HepG2 (cell line): ENCODE data around the gene SPCS2.

Experiments
- BCL6 ChIP-seq: IDR thresholded peaks from 2 replicates; pipeline ENCODE4 v1.6.1; 2016; ENCODE audit warnings: missing genetic modification reagents, missing compliant biosample characterization
- FOXJ3 ChIP-seq: sonication (generic); formaldehyde crosslinking; IDR thresholded peaks from 2 replicates; pipeline ENCODE4 v1.4.0; 2020; ENCODE audit warnings: missing genetic modification reagents, mild to moderate bottlenecking, borderline replicate concordance
- ISL2 ChIP-seq: sonication (generic); formaldehyde crosslinking; IDR thresholded peaks from 2 replicates; pipeline ENCODE4 v1.5.0; 2020; ENCODE audit warnings: missing genetic modification reagents
- ZSCAN9 ChIP-seq: IDR thresholded peaks from 2 replicates; pipeline ENCODE4 v1.6.1; 2016; ENCODE audit warnings: borderline replicate concordance
- TF ChIP-seq, protein P1 (sequence below): sonication (generic); formaldehyde crosslinking; IDR thresholded peaks from 2 replicates; pipeline ENCODE4 v1.5.0; 2020; ENCODE audit warnings: mild to moderate bottlenecking, missing genetic modification reagents, moderate library complexity

DNA sequence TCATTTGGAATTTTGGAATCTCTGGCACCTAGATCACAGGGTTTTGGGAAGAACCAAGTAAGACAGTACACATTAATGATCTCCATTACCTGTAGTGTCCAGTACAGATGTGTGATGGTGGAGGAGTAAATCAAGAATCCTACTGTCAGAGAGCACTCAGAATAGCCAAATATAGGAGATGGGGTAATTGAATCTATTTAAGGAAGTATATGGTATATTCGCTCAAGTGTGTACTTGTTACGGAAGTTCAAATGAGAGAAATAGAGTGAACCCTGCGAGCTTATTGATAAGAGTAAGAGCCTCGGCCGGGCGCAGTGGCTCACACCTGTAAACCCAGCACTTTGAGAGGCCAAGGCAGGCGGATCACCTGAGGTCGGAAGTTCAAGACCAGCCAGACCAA lies 2.2 kb downstream of the SPCS2 start:
- TF ChIP-seq FOXJ3 (no peak), ZSCAN9 (CRISPR knock-in tag) (no peak), ISL2 (CRISPR knock-in tag) (no peak), BCL6 (no peak)
- TF ChIP-seq, protein P1, sequence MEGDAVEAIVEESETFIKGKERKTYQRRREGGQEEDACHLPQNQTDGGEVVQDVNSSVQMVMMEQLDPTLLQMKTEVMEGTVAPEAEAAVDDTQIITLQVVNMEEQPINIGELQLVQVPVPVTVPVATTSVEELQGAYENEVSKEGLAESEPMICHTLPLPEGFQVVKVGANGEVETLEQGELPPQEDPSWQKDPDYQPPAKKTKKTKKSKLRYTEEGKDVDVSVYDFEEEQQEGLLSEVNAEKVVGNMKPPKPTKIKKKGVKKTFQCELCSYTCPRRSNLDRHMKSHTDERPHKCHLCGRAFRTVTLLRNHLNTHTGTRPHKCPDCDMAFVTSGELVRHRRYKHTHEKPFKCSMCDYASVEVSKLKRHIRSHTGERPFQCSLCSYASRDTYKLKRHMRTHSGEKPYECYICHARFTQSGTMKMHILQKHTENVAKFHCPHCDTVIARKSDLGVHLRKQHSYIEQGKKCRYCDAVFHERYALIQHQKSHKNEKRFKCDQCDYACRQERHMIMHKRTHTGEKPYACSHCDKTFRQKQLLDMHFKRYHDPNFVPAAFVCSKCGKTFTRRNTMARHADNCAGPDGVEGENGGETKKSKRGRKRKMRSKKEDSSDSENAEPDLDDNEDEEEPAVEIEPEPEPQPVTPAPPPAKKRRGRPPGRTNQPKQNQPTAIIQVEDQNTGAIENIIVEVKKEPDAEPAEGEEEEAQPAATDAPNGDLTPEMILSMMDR (CRISPR knock-in tag): no peak
